Neuron (in vitro differentiated cells): ENCODE results near the gene MOSPD3.
A peak's percentile ranks its signal among the peaks of the same experiment; 100 is the strongest.
"Not testable (repeated sequence)": the region's sequence is repeated elsewhere in the genome, so short reads cannot be mapped to it uniquely, and the experiment has no call there.

Experiments used
- H2AFZ ChIP-seq: one replicate; pipeline ENCODE4 v1.6.1; 2013; ENCODE audit warnings: low read depth, mild to moderate bottlenecking, inconsistent platforms, low read length, moderate library complexity
- H3K27me3 ChIP-seq: one replicate; pipeline ENCODE4 v1.6.1; 2013; ENCODE audit warnings: low read length; ENCODE audit not compliant: insufficient read depth
- H3K36me3 ChIP-seq: one replicate; pipeline ENCODE4 v1.6.1; 2013; ENCODE audit warnings: low read length; ENCODE audit not compliant: insufficient read depth
- H3K4me1 ChIP-seq: one replicate; pipeline ENCODE4 v1.6.1; 2013; ENCODE audit warnings: low read length; ENCODE audit not compliant: insufficient read depth
- H3K4me3 ChIP-seq: 2 replicates; pipeline ENCODE4 v1.5.1; 2013; ENCODE audit warnings: mild to moderate bottlenecking, low read length, moderate library complexity
- H3K9me3 ChIP-seq: one replicate; pipeline ENCODE4 v1.6.1; 2013; ENCODE audit warnings: low read length

The MOSPD3 gene

DNA sequence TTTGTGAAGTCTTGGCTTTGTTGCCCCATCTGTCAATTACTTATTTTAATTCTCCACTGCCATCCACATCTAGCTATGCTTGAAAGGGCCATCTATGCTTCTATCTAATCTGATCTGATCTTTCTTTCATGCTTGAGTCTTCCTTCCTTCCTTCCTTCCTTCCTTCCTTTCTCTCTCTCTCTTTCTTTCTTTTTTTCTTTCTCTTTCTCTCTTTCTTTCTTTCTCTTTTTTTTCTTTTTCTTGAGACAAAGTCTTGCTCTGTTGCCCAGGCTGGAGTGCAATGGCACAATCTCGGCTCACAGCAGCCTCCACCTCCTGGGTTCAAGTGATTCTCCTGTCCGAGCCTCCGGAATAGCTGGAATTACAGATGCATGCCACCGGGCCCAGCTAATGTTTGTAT lies 17.7 kb downstream of the MOSPD3 start:
- Histone ChIP-seq H3K36me3 (no peaks in the 10 kb centered on the region), H3K27me3 (peaks cover 16% of the 10 kb centered on the region), H3K9me3 (no peaks in the 10 kb centered on the region), H3K4me3 (no peak overlapping the region), H2AFZ (no peak overlapping the region), H3K4me1 (peaks cover 6% of the 10 kb centered on the region)

DNA sequence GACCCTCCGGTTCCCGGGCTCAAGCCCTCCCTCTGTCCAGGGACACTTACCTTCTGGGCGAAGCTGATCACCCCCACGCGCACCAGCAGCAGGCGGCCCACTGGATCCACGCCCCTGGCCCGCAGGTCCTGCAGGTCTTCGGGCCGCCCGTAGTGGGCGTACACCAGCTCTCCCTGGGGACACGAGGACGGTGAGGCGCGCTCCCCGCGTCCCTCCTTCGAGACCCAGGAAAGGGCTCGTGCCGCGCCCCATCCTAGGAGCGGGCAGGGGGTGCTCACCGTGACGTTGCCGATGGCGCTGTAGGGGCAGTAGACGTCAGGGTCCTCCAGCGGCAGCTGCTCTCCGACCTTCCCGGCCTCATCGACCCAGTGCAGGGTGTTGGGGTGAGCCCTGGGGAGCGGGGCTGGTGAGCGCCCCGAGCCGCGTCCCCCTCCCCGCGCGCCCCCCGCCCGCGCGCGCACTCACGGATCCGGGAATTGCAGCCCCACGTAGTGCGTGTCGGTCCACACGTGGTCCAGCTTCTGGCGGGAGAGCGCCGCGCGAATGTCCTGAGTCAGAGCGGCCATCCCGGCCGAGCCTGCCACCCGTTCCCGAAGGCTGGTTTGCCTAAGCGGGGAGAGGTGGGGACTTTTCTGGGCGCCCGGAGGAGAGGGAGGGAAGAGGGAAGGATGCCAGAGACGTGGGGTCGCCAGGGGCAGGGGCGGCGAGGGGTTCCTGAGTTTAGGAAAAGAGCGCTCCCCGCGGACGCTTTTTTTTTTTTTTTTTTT lies 20.8 kb downstream of the MOSPD3 start:
- Histone ChIP-seq H3K9me3 (no peaks in the 10 kb centered on the region), H3K4me1 (no peaks in the 10 kb centered on the region), H3K27me3 (peaks cover 16% of the 10 kb centered on the region), H3K36me3 (no peaks in the 10 kb centered on the region), H2AFZ (no peak overlapping the region), H3K4me3 (peak overlapping the region; percentile 28)

DNA sequence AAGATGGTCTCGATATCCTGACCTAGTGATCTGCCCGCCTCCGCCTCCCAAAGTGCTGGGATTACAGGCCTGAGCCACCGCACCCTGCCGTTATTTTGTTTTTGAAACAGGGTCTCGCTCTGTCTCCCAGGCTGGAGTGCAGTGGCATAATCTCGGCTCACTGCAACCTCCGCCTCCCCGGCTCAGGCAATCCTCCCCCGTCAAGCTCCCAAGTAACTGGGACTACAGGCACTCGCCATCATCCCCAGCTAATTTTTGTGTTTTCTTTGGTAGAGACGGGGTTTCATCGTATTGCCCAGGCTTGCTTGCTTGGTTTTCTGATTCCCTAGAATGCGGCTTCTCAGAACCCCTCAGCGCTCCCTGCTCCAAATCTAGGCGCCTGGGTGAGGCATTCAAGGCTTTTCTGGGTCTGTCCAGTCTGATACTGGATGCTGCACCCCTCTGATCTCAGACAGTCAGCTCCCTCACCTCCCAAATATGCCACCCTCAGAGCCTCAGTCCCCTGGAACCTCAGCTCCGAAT lies 27.7 kb downstream of the MOSPD3 start:
- Histone ChIP-seq H2AFZ (no peak overlapping the region), H3K4me1 (peaks cover 4% of the 10 kb centered on the region), H3K9me3 (no peaks in the 10 kb centered on the region), H3K4me3 (no peak overlapping the region), H3K36me3 (no peaks in the 10 kb centered on the region), H3K27me3 (no peaks in the 10 kb centered on the region)

DNA sequence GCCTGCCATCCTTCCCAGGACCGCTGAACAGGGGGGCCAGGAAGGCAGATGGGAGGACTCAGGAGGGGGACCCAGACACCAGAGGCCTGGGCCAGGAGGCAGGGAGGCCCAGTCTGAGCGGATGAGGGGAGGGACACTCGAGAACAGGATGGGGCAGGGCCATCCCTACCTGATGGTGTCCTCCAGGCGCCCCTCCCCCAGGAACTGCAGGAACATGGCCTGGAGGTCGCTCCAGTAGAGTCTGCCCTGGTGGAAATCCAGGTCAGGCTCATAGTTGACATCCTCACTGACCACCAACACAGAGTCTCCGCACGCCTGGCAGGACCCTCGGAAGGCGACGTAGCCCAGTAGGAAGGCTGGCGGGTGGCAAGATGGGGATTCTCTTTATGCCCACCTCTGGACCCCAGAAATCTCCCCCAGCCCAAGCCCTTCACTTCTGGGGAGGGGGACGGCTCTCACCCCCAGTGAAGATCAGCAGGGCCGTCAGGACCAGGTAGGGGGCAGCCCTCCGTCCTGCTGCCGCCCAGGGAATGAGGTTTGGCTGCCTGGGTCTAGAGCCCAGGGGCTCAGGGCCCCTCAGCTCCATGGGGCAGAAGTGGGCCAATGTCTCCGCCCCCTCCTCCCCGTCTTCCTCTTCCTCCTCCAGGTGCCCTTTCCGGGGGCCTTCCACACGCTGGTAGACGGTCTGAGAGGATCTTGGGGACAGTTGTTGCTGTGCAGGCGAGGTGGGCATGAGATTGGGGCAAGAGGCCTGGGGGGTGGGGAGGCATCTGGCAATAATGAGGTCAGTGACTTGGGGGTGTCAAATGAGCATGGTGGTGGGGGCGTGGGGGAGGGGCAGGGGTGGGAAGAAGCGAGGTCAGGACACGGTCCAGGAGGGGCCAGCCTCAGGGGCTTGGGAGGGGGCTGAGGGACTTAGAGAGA lies 28.4 kb downstream of the MOSPD3 start:
- H2AFZ ChIP-seq = no peak overlapping the region
- no peaks in the 10 kb centered on the region for H3K36me3 ChIP-seq
- H3K4me1 ChIP-seq = peaks cover 4% of the 10 kb centered on the region
- no peaks in the 10 kb centered on the region for H3K9me3 ChIP-seq
- H3K4me3 ChIP-seq = no peak overlapping the region
- H3K27me3 ChIP-seq = no peaks in the 10 kb centered on the region

DNA sequence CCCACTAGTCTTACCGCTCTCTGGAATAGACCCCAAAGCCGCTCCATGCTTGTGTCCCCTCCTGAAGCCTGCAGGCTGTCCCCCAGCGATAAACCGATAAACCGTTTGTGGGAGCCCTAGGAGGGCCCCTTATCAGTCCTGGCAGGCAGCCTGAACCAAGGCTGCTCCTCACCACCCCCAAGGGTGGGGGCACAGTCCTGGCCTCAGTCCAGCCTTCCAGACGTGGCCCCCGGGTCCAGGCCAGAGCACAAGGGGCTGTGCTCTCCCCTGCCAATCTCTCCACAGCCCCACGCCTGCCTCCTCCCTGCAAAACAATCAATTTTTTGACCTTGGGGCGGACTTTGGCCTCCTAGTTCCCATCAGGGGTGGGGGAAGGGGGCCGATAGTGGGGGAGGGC lies 29.1 kb downstream of the MOSPD3 start, which contains the start of gene TFR2:
TSS of gene TFR2 (minus strand) at position 90 of the 397 bp plus-strand sequence. CDS start at position 47, 43 bp downstream.
- H3K27me3 ChIP-seq = no peaks in the 10 kb centered on the region
- H3K9me3 ChIP-seq = no peaks in the 10 kb centered on the region
- no peaks in the 10 kb centered on the region for H3K36me3 ChIP-seq
- H2AFZ ChIP-seq = no peak within 1 kb of the TSS
- H3K4me3 ChIP-seq = no peak within 1 kb of the TSS
- H3K4me1 ChIP-seq = peaks cover 4% of the 10 kb centered on the region

DNA sequence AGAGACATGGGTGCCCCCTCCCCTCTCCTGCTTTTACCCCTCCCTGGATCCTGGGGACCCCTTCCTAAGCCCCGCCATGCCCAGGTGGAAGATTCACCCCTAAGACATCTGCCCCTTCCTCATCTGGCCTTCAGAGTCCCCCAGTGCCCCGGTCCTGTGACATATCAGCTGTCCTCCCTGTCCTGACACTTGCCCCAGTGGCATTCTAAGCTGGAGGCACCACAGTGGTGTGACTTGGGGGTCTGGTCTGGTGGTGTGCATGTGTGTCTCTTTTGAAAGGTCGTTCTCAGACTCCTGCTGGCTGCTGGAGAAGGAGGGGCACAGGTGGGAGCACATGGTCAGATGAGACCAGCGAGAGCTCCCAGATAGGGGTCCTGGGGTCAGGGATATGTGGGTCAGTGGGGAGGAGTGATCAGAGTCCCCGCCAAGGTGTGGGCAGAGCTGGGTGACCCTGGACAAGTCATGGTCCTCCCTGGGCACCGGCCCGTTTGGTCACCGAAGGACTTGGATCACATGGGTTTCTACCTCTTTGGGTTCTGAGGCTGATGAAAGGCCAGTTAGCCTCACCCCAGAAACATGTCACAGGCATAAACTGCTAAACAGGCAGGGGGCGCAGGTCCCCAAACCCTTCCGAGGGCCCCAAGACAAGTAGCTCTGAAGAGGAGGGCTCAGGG lies 29.7 kb downstream of the MOSPD3 start:
- Histone ChIP-seq H3K36me3 (no peaks in the 10 kb centered on the region), H3K4me3 (no peak overlapping the region), H2AFZ (no peak overlapping the region)

DNA sequence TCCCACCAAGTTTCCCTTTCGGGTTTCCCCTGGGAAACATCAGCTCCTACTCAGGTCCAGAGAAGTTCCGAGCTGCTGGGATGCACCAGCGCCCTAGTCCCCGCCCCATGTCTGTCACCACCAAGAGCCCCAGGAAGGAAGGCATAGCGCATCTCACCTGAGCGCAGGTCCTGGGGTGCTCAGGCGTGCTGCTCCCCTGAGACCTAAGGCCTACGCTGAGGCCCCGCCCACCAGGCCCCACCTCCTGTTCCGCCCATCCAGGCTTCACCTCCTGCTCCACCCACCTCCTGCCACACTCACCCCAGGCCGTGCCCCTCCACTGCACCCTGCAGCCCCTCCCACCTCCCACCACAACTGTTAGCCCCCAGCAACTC lies 30.2 kb downstream of the MOSPD3 start:
- Histone ChIP-seq H3K4me3 (no peak overlapping the region), H2AFZ (no peak overlapping the region), H3K4me1 (peaks cover 4% of the 10 kb centered on the region), H3K36me3 (no peaks in the 10 kb centered on the region), H3K27me3 (no peaks in the 10 kb centered on the region), H3K9me3 (no peaks in the 10 kb centered on the region)

More for the DNA sequence above, 29.7 kb downstream of the MOSPD3 start:
- H3K9me3 ChIP-seq = no peaks in the 10 kb centered on the region
- peaks cover 4% of the 10 kb centered on the region for H3K4me1 ChIP-seq
- no peaks in the 10 kb centered on the region for H3K27me3 ChIP-seq

DNA sequence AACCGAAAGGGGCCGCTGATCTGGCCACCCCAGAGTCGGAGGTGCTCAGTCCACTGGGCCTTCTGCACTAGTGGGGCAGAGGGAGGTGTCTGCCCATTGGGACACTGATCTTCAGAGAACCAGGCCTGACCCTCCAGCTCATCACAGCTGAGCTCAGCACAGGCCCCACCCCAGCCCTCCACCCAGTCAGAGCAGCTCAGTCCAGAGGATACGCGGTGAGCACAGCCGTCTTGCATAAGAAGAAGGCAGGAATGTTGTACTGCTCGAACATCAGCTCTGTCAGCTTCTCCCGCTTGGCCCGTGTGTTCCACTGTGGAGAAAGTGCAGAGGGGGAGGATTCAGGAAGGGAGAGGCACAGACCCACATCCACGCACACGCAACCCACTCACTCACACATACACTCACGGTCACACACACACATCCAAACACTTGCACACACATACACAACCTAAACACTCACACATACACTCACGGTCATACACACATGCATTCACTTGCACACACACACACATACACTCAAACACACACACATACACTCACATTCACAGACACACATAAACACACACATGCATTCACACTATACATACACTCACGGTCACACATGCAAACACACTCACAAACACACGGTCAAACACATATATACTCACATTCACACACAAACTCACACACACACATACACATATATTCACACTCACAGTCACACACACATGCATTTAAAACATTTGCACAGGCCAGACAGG lies 37.7 kb downstream of the MOSPD3 start:
- no peak overlapping the region for H2AFZ ChIP-seq
- H3K36me3 ChIP-seq = no peaks in the 10 kb centered on the region
- no peaks in the 10 kb centered on the region for H3K27me3 ChIP-seq
- no peak overlapping the region for H3K4me3 ChIP-seq
- no peaks in the 10 kb centered on the region for H3K4me1 ChIP-seq
- H3K9me3 ChIP-seq = no peaks in the 10 kb centered on the region

DNA sequence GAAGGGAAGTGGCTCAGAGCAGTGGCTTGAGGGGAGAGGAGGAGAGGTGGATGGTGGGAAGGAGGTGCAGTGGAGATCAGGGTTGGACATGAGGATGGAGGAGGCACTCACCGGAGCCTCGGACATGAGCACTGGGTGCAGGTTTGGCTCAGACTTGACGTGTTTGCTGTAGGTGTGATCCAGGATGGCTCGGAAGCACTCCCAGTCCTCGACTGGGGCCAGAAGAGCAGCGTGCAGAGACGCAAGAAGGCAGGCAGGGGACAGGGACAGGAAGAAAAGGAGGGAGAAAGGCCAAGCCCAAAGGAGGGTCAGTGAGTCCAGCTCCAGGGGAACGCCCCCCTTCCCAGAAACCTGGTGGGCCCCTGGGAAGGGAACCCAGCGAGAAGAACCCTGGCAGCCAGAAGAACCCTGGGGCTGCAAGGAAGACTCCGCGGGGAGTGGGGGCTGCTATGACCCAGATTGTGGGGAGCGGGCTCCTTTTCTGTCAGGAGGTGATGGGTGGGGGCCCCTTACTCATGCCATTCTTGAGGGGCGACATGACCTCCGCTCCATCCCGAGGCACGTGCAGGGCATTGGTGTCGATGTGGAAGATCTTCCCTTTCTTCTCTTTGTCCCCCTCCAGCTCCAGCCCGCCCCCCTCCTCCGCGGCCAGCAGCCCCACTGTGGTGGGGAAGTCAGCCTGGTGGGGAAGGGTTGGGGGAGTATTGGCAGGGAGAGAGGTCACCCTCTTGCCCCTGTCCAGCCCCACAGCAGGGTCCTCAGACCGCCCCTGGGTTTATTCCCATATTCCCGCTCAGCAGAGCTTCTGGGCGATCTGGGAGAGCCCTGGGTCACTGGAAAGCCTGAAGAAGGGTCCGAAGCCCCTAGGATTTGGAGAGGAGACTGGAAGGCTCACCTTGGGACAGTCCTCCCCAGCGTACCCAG lies 42.8 kb downstream of the MOSPD3 start:
- Histone ChIP-seq H3K4me1 (peaks cover 9% of the 10 kb centered on the region), H3K4me3 (peak overlapping the region; percentile 54), H2AFZ (peak overlapping the region; percentile 81), H3K9me3 (no peaks in the 10 kb centered on the region), H3K36me3 (no peaks in the 10 kb centered on the region), H3K27me3 (peaks cover 1% of the 10 kb centered on the region)

DNA sequence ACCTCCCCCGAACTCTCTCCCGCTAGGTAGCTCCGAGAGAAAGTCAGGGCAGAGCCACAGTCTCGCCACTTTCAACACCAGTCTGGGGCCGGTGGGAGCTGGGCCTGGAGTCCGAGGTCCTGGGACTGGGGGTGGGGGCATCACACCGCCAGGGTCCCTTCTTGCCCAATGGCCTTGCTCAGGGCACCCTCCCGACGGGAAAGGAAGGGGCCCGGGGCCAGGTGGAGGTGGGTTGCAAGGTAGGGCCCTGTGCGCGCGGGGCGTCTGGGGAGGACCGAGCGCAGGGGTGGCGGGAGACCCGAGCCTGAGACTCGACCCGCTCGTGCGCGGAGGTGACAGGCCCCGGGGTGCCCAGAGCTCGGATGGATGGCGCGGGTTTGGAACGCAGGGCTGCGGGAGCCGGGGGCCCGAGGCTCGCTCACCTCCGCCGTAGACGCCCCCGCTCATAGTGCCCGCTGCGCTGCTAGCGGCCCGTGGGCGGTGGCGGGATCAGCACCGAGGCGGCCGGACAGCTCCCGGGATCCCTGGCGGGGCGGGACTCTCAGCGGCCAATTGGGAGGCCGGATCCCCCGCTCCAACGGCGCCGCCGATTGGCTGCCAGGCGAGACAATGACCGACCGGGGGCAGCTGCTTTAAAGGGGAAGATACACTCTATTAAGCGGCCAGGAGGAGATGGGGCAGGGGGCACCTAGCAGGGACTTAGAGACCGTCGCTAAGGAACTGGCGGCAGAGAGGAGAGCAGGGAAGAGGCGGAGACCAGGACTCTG lies 43.8 kb downstream of the MOSPD3 start, which contains the start of gene ACTL6B:
TSS of gene ACTL6B (minus strand) at position 541 of the 767 bp plus-strand sequence. CDS start at position 447, 94 bp downstream.
- Histone ChIP-seq H3K27me3 (peaks cover 3% of the 10 kb centered on the region), H3K36me3 (no peaks in the 10 kb centered on the region), H3K9me3 (no peaks in the 10 kb centered on the region), H3K4me1 (peaks cover 9% of the 10 kb centered on the region), H2AFZ (peak within 1 kb of the TSS; percentile 81), H3K4me3 (peak within 1 kb of the TSS; percentile 54)

DNA sequence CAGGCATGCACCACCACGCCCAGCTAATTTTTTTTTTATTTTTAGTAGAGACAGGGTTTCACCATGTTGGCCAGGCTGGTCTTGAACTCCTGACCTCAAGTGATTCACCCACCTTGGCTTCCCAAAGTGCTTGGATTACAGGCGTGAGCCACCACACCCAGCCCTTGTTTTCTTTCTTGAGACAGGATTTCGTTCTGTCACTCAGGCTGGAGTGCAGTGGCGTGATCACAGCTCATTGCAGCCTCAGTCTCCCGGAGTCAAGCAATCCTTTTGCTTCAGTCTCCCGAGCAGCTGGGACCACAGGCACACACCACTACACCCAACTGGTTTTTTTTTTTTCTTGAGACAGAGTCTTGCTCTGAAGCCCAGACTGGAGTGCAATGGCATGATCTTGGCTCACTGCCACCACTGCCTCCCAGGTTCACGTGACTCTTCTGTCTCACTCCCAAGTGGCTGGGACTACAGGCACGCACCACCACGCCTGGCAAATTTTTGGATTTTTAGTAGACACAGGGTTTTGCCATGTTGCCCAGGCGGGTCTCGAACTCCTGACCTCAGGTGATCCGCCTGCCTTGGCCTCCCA lies 49.9 kb downstream of the MOSPD3 start:
- H3K36me3 ChIP-seq, H3K9me3 ChIP-seq, H3K4me3 ChIP-seq, H2AFZ ChIP-seq, H3K27me3 ChIP-seq, H3K4me1 ChIP-seq: not testable (repeated sequence)
